Embryonic facial prominence (tissue), 1 donor: Measurements from ENCODE around the gene CCR5.
"Not testable (repeated sequence)": the region's sequence is repeated elsewhere in the genome, so short reads cannot be mapped to it uniquely, and the experiment has no call there.

Experiments
- DNase-seq: peaks from one replicate; pipeline ENCODE4 v3.0.0-alpha.2; 2016; ENCODE audit errors: extremely low spot score

CCR5 gene

GRCh38 chr3:46386205-46386604 lies 15.5 kb downstream of the CCR5 start:
- no peak for DNase-seq

DNA sequence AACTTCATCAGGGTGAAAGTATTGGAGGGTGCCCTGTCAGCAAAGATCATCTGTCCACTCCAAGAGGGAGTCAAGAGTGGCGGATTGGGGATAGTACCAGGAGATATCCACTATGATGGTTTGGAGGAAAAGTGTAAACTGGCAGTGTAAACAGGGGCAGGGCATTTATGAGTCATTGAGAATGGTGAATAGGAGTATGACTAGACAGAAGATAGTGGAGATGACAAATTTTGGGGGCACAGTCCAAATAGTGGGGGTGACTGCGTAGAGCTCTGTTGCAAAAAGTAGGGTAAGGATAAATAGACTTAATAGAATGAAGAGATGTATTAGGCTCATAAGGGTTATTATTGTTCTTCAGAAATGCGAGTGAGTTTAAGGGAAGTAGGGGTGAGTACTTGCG lies 18.1 kb downstream of the CCR5 start:
- DNase-seq: not testable (repeated sequence)

DNA sequence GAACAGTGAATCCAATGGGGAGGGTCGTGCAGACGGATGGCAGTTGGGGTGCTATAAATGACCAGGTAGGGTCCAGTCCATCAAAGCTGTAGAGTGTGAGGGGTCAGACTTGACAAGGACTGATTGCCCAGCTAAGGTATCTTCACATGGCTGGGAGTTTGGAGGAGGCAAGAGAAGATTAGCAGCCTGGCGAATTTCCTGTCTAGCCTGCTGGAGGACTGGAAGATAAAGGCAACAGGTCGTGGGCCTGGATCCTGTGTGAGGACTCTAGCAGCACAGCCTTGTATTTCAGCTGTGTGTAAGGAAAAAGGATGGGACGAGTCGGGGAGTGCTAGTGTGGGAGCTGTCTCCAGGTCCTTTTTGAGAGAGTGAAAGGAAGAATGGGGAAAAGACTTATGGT lies 18.6 kb downstream of the CCR5 start:
- no peak for DNase-seq

DNA sequence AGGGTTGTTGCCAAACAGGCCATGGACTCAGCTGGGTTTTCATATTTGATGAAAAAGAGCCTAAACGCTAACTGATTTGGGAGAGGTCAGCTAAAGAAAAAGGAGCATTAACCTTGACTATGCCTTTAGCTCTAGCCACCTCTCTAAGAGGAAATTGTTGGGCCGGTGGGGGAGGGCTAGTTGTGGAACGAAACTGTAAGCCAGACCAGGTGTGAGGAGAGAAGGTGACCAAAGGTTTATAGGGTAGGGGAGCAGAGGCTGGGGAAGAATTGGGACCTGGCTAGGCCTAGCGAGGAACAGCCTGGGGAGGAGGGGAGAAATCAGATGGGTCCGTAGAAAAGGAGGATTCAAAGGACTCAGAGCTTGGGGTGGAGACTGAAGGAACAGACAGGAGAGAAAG lies 20.8 kb downstream of the CCR5 start:
- not testable (repeated sequence) for DNase-seq

GRCh38 chr3:46393011-46393410 lies 22.3 kb downstream of the CCR5 start:
- no peak for DNase-seq

DNA sequence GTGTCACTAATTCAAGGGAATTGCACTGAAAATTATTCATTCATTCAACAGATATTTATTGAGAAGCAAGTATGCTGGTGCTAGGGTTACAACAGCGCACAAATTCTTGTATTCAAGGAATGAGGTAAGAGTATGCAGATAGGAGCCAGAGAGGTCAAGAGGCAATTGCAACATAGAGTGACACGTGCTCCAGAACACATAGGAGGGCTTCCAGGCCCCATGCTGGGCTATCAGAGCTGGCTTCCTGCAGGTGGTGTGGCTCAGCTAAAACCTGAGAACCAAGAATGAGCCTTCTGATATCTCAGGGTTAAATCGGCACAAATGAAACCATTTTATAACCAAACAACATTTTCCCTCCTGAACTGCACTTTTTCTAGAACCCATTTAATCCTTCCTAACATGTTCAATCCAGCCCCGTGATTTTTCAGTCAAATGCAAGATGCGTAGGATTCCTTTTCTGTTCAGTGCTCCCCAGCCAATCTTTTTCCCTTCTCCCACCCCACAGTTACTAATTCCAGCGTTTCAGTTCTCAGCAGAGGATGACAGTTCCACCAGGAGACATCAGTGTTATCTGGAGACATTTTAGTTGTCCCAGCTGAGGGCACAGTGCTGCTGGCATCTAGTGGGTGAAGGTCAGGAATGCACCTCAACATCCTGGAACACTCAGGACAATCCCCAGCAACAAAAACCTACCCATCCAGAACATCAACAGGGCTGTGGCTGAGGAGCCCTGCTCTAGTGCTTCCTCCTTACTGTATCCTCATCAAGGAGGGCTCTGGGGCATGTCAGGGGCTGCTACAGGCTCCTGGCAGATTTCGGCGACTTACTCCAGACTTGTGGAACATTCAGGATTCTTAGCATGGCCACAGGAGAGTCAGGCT lies 23.0 kb downstream of the CCR5 start:
- DNase-seq: no peak

- no peak for DNase-seq
Observed at GRCh38 chr3:46395210-46395661, 24.5 kb downstream of the CCR5 start.

GRCh38 chr3:46395766-46396530 lies 25.2 kb downstream of the CCR5 start:
- DNase-seq: no peak

DNA sequence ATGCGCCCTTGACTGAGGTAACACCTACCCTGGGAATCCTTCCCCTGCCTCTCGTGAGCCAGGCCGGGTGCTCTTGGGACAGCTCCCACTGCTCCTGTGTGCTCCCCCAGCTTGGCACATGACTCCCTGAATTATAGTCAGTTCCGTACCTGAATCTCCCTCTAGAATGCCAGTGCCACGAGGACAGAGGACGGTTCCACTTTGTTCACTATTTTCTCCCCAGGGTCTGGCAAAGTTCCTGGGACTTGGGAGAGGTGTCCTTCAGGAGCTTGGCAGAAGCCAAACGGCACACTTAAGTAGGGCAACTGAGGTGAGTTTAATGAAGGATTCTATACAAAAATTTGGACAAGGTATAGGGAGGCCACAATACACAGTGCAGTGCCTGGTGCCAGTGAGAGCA lies 26.4 kb downstream of the CCR5 start:
- DNase-seq: no peak

DNA sequence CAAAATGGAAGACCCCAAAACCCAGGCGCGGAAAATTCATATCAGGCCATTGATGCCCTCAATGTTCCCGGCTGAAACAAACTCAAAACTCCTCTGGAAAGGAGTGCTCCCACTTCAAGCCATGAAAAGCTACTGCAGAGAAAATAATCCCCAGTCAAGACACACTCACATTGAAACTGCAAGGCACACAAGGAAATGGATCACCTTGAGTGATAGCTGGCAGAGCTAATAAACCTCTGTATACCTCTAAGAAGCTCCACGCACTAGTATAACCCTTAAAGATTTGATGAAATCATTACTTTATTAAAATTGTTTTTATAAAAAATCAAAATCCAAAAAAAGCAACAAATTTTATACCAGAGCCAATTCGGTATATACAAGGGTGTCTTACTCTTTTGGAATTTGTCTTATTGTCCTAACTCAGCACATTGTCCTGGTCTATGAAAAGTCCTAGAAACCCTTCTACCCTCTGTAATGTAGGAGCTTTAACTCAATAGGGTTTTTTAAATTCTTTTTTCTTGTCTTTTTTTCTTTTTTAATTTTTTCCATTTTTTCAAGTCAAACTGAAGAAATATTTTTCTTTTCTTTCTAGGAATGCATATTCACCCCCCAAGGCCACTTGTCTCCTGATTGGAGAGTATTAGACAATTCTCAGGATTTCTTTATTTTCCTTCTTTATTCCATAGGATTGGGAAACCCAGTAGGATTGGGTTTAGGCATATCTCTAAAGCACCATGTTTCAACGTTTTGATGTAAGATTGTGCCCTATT lies 27.6 kb downstream of the CCR5 start:
- no peak for DNase-seq

DNA sequence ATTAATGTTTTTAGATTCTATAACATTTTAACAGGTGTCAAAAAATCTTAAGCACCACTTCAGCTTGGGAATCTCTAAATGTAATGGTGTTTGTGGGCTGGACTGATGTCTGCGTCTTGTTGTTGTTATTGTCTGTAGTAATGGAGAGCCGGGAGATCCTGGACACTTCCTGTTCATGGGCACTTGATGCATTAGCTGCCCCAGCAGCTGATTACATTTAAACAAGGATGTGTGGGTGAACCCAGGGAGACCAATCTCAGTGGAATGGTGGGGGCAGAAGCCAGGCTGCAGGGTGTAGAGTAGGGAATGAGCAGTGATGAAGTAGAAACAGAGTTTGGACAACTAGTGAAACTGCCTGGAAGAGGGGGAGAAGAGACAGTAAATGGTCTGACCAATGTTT lies 28.4 kb downstream of the CCR5 start:
- no peak for DNase-seq

- DNase-seq: no peak
Observed at GRCh38 chr3:46399557-46399956, 28.8 kb downstream of the CCR5 start.

- DNase-seq: no peak
Observed at GRCh38 chr3:46400000-46400734, 29.4 kb downstream of the CCR5 start.

DNA sequence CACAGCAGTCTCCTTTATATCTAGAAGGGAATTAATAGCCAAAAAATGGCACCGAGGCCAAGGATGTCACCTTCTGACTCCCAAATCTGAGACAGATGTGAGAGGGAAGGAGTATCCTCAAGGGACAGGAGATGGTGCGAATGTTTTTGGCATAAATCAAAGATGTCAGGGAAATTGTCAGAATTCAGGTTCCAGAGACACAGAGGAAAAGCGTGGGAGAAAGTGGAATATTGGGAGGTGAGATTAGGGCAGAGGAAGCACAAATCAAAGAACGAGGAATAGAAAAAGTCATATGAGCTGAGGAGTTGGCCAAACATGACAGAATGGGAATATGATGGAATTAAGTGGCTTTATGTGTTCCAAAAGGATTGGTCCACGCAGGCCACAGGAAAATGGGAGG lies 30.1 kb downstream of the CCR5 start:
- no peak for DNase-seq

DNA sequence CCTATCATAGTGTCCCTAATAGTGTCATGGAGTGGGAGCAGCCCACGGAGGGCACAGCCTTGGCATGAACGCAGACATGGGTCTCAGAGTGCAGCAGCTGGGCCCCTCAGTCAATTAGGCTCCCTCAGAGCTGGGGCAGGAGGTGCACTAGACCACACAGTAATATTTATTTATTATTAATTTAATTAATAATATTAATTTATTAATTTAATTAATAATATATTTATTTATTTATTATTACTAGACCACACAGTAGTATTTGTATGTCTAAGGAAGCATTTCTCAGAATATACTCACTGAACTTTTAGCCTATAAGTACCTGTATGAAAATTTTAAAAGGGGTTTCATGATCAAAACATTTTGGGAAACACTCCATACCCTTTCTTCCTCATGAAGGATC lies 30.8 kb downstream of the CCR5 start:
- DNase-seq: no peak

- DNase-seq: not testable (repeated sequence)
Observed at GRCh38 chr3:46402902-46403301, 32.2 kb downstream of the CCR5 start.

DNA sequence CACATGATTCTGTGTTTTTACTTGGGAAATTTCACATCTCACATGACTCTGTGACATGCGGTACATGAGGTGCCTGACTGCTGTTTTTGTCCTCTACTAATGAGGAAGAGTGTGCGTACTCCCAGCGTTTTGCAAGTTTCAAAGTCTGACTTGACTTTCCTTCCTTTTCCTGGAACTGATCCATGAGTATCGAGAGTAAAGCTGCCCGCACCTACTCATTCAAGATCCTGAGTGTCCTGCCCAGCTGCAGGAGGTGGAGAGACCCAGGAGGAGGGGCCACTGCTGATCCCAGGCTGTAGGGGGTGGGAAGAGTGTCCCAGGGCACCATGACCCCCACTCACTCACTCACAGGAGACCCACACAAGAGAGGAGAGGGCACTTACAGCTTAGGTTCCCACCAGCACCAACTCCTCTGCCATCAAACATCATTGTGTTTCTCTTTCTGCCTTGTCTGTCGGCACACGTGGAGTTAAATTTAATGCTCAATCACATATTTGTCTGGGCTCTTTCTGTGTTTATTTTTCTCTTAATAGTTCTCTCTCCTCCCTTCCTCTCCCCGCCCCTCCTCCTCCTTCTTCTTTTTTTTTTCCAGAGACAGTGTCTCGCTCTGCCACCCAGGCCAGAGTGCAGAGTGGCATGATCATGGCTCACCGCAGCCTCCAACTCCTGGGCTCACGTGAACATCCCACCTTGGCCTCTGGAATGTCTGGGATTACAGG lies 34.7 kb downstream of the CCR5 start:
- no peak for DNase-seq

DNA sequence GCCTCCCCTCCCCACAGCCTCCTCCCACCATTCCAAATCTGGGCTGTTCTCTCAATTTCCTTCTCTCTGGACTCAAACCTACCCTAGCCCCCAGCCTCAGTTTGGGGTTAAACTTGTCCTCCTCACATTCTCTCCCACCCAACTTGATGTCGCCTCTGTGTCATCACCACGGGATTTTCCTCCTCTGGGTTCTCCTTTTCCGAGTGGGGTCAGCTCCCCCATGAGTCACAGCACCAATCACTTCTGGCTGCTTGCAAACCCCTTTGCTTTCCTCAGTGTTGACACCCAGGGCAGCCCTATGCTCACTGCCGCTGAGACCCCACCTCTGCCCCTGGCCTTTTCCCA lies 35.7 kb downstream of the CCR5 start:
- DNase-seq: no peak

GRCh38 chr3:46406788-46407611 lies 36.3 kb downstream of the CCR5 start, which contains the start of the genes CCR5AS and CCRL2:
TSS of gene CCR5AS (minus strand) at chr3:46407066.
TSS of gene CCRL2 (plus strand) at chr3:46407259. CDS start at chr3:46408080, 821 bp downstream.
- DNase-seq: no peak

DNA sequence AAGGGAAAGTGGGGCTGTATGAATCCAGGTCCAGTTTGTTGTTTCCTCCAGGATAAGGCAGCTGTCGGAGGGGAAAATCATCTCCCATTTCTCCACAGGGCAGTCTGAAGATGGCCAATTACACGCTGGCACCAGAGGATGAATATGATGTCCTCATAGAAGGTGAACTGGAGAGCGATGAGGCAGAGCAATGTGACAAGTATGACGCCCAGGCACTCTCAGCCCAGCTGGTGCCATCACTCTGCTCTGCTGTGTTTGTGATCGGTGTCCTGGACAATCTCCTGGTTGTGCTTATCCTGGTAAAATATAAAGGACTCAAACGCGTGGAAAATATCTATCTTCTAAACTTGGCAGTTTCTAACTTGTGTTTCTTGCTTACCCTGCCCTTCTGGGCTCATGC lies 37.2 kb downstream of the CCR5 start:
- no peak for DNase-seq
